A673 (cell line): Measurements from ENCODE around the gene ASTN2. TPM values are rescaled to one million over a fixed set of nuclear protein-coding genes. Genes with fewer than 3 reads are reported as not detected.

Experiments
- BruUV-seq: library from RNA; stranded (reverse); fragments of 400-500 nt; replicated peaks from 2 replicates; lab custom pipeline; 2021; lab: Mats Ljungman, UMichigan
- CTCF ChIA-PET: fragments of 300-600 bp; sonication (Branson Sonifier 250); formaldehyde crosslinking; loops from one replicate; lab custom pipeline; 2022; ENCODE audit warnings: antibody characterized with exemption; lab: Charles Lee
- POLR2A ChIA-PET: fragments of 300-600 bp; sonication (Branson Sonifier 250); formaldehyde crosslinking; loops from one replicate; lab custom pipeline; 2022; ENCODE audit warnings: antibody characterized with exemption; ENCODE audit not compliant: low non-redundant PET; lab: Charles Lee
- DNase-seq: peaks from one replicate; pipeline ENCODE4 v3.0.0-alpha.2; 2015; ENCODE audit warnings: low spot score
- H3K27ac ChIP-seq: fragments of 200-600 bp; sonication (generic); 2 replicates; pipeline ENCODE4 v1.5.1; 2016; ENCODE audit warnings: mixed run types, low read depth, mild to moderate bottlenecking, mixed read lengths, antibody characterized with exemption, low read length; ENCODE audit not compliant: poor library complexity, severe bottlenecking
- H3K27me3 ChIP-seq: fragments of 200-600 bp; sonication (generic); replicated peaks from 2 replicates; pipeline ENCODE4 v1.6.1; 2017; ENCODE audit warnings: mixed run types, low read depth, mild to moderate bottlenecking, mixed read lengths, antibody characterized with exemption, low read length; ENCODE audit not compliant: insufficient read depth, poor library complexity
- H3K36me3 ChIP-seq: fragments of 200-600 bp; sonication (generic); 2 replicates; pipeline ENCODE4 v1.6.1; 2016; ENCODE audit warnings: mixed run types, mild to moderate bottlenecking, mixed read lengths, antibody characterized with exemption, low read length; ENCODE audit not compliant: insufficient read depth, poor library complexity, severe bottlenecking
- H3K4me1 ChIP-seq: fragments of 200-600 bp; sonication (generic); 2 replicates; pipeline ENCODE4 v1.6.1; 2017; ENCODE audit warnings: mixed run types, mild to moderate bottlenecking, mixed read lengths, antibody characterized with exemption, low read length; ENCODE audit not compliant: insufficient read depth, poor library complexity, severe bottlenecking
- H3K4me3 ChIP-seq: fragments of 200-600 bp; sonication (generic); 2 replicates; pipeline ENCODE4 v1.5.1; 2016; ENCODE audit warnings: low read depth, mixed run types, mild to moderate bottlenecking, mixed read lengths, low read length; ENCODE audit not compliant: poor library complexity, severe bottlenecking
- H3K9me3 ChIP-seq: fragments of 200-600 bp; sonication (generic); 2 replicates; pipeline ENCODE4 v1.6.1; 2016; ENCODE audit warnings: mixed run types, low read depth, mild to moderate bottlenecking, mixed read lengths, antibody characterized with exemption, low read length; ENCODE audit not compliant: poor library complexity, severe bottlenecking
- CTCF ChIP-seq: fragments of 300-800, 200-600 bp; sonication (generic); conservative IDR thresholded peaks from 2 replicates; pipeline ENCODE4 v1.5.1; 2017; ENCODE audit warnings: low read depth, mild to moderate bottlenecking, antibody characterized with exemption, low read length, moderate library complexity, mixed read lengths
- EZH2 ChIP-seq: fragments of 200-600 bp; sonication (generic); IDR thresholded peaks from 2 replicates; pipeline ENCODE4 v1.6.1; 2017; ENCODE audit warnings: borderline replicate concordance, low read depth, mild to moderate bottlenecking, mixed read lengths, antibody characterized with exemption, low read length; ENCODE audit not compliant: poor library complexity, severe bottlenecking
- intact Hi-C: fragments of 100-400 bp; cut with micrococcal nuclease; formaldehyde crosslinking; loops from one replicate; pipeline ENCODE4 v1.10.0; 2022; ENCODE audit not compliant: unreplicated experiment
- total RNA-seq: library from RNA; stranded (reverse); gene quantifications from 2 replicates; pipeline ENCODE4 v1.2.3, GENCODE V29; 2021

ASTN2 gene
- total RNA-seq, 1 experiment from 2014 or later = 3.4 TPM

- Histone ChIP-seq H3K9me3 (no peaks in the 10 kb centered on the region), H3K27ac (no peak overlapping the region), H3K4me3 (no peak overlapping the region), H3K4me1 (peaks cover 10% of the 10 kb centered on the region), H3K27me3 (no peaks in the 10 kb centered on the region), H3K36me3 (no peaks in the 10 kb centered on the region)
- no peak for TF ChIP-seq EZH2
- TF ChIP-seq CTCF = no peak
- intact Hi-C loops = loop anchor here (5.0 kb wide), 1 partner anchor 1755 kb away; no protein-coding TSS in a partner anchor
- ChIA-PET CTCF (no interaction called here), POLR2A (no interaction called here)
- no TSS peak for BruUV-seq
- DNase-seq = no peak
Observed at GRCh38 chr9:116662646-116663310, 752.1 kb downstream of the ASTN2 start.

GRCh38 chr9:116661037-116661954 lies 753.6 kb downstream of the ASTN2 start:
- H3K9me3 ChIP-seq = no peaks in the 10 kb centered on the region
- no peaks in the 10 kb centered on the region for H3K36me3 ChIP-seq
- peak; percentile 81 for DNase-seq
- intact Hi-C loops = loop anchor here (1.0 to 5.0 kb wide), 3 partner anchors 1067 to 1754 kb away; no protein-coding TSS in a partner anchor
- no peak overlapping the region for H3K4me3 ChIP-seq
- CTCF ChIA-PET = no interaction called here
- H3K27me3 ChIP-seq = no peaks in the 10 kb centered on the region
- POLR2A ChIA-PET = no interaction called here
- no peak overlapping the region for H3K27ac ChIP-seq
- H3K4me1 ChIP-seq = peaks cover 22% of the 10 kb centered on the region
- TF ChIP-seq CTCF (peak; percentile 86), EZH2 (no peak)
- no TSS peak for BruUV-seq

GRCh38 chr9:116658265-116658664 lies 756.6 kb downstream of the ASTN2 start:
- no peak for DNase-seq
- no peaks in the 10 kb centered on the region for H3K9me3 ChIP-seq
- H3K36me3 ChIP-seq = no peaks in the 10 kb centered on the region
- ChIA-PET CTCF (interaction anchor here (0.6 kb wide), 1 partner anchor 1266 kb away, joined by 10 read pairs; no protein-coding TSS in a partner anchor), POLR2A (no interaction called here)
- intact Hi-C loops = loop anchor here (5.0 kb wide), 1 partner anchor 506 kb away; the partner anchor contains the start of gene PAPPA
- no peak overlapping the region for H3K4me3 ChIP-seq
- TF ChIP-seq EZH2 (no peak), CTCF (no peak)
- H3K27ac ChIP-seq = no peak overlapping the region
- peaks cover 23% of the 10 kb centered on the region for H3K4me1 ChIP-seq
- no peaks in the 10 kb centered on the region for H3K27me3 ChIP-seq
- BruUV-seq = no TSS peak
